GM21367 (cell line): Measurements from ENCODE around the gene KCNH8.

Experiments
- ATAC-seq: cut with Tn5 transposase; IDR thresholded peaks from one replicate; pipeline ENCODE4 v1.9.1; 2021; ENCODE audit not compliant: unreplicated experiment

KCNH8 gene

DNA sequence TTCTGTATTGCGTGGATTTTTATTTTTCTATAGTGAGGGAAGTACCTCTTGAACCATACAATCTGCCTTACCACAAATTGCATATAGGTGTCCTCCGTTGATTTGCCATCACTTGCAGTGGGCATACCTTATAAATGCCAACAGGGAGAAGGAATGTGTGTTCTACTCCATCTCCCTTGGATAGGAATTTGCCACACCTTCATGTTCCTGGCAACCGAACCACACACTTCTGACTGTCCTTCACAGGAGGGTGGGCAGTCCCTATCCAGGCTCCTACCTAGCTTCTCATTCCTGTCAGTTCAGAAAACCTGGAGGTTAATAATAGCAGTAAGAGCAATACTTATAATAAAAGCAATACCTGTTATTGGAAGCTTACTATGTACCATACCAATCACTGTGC, 428.0 kb downstream of the KCNH8 start:
- ATAC-seq, result no peak
